Measurements from ENCODE around the gene NAT9. TPM values are rescaled to one million over a fixed set of nuclear protein-coding genes. Genes with fewer than 3 reads are reported as not detected.

Gene NAT9
- total and polyA plus RNA-seq, 2 donors (not counting 1 experiment from before 2014, with no cell fraction given) = 66.6 to 73.6 TPM

GRCh38 chr17:74780443-74781238 is 4.5 kb upstream of the NAT9 start:
- no peak overlapping the region for H3K9ac ChIP-seq (ENCODE audit: low read length)

More at GRCh38 chr17:74780443-74781238, 4.5 kb upstream of the NAT9 start:
- Histone ChIP-seq H2AFZ (ENCODE audit: insufficient read depth, low read depth, low read length, poor library complexity, severe bottlenecking) (no peak overlapping the region), H3K79me2 (ENCODE audit: control insufficient read depth, insufficient read depth, low read length) (peaks cover 31% of the 10 kb centered on the region), H4K20me1 (ENCODE audit: control insufficient read depth, insufficient read depth, low read length, poor library complexity, severe bottlenecking) (peaks cover 43% of the 10 kb centered on the region), H3K9me3 (ENCODE audit: control extremely low read depth in 1 of 3, control insufficient read depth in 2 of 3, insufficient read depth in 1 of 3, low read length in 2 of 3) (no peaks in the 10 kb centered on the region), H3K27me3 (replicated peaks in 1 of 4; ENCODE audit: control extremely low read depth in 1 of 4, control insufficient read depth in 3 of 4, insufficient read depth in 4 of 4, low read length in 3 of 4) (no peaks in the 10 kb centered on the region), H3K27ac (ENCODE audit: low read length in 2 of 2) (peak overlapping the region; percentile 61 to 81), H3K4me3 (ENCODE audit: control extremely low read depth in 1 of 5, extremely low read depth in 1 of 5, insufficient read depth in 1 of 5, low read depth in 2 of 5, low read length in 4 of 5) (no peak overlapping the region), H3K36me3 (replicated peaks in 1 of 2; ENCODE audit: control extremely low read depth in 1 of 2, control insufficient read depth in 1 of 2, extremely low read depth in 1 of 2, insufficient read depth in 2 of 2, low read length in 1 of 2) (peaks cover 0 to 8% of the 10 kb centered on the region in 2 experiments), H3K4me1 (ENCODE audit: control insufficient read depth in 2 of 2, insufficient read depth in 2 of 2, low read length in 2 of 2) (peaks cover 44 to 64% of the 10 kb centered on the region in 2 donors), H3K4me2 (replicated peaks; ENCODE audit: low read depth, low read length, poor library complexity, severe bottlenecking) (peak overlapping the region; percentile 43)
- Mint-ChIP-seq H3K27me3 (no peaks in the 10 kb centered on the region), H3K4me3 (peak overlapping the region; percentile 73), H3K27ac (peak overlapping the region; percentile 93), H3K4me1 (peaks cover 75% of the 10 kb centered on the region), H3K9me3 (ENCODE audit: insufficient read depth) (no peaks in the 10 kb centered on the region)
- TF ChIP-seq EZH2 (IDR thresholded peaks at IDR 0.05; ENCODE audit: borderline replicate concordance, insufficient read depth, low read depth, low read length, poor library complexity, severe bottlenecking) = no peak
- TF ChIP-seq, protein P1, sequence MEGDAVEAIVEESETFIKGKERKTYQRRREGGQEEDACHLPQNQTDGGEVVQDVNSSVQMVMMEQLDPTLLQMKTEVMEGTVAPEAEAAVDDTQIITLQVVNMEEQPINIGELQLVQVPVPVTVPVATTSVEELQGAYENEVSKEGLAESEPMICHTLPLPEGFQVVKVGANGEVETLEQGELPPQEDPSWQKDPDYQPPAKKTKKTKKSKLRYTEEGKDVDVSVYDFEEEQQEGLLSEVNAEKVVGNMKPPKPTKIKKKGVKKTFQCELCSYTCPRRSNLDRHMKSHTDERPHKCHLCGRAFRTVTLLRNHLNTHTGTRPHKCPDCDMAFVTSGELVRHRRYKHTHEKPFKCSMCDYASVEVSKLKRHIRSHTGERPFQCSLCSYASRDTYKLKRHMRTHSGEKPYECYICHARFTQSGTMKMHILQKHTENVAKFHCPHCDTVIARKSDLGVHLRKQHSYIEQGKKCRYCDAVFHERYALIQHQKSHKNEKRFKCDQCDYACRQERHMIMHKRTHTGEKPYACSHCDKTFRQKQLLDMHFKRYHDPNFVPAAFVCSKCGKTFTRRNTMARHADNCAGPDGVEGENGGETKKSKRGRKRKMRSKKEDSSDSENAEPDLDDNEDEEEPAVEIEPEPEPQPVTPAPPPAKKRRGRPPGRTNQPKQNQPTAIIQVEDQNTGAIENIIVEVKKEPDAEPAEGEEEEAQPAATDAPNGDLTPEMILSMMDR (IDR thresholded peaks at IDR 0.05) = peak; percentile 36
- intact Hi-C loops (cut with micrococcal nuclease) = no loop called here
- DNase-seq (peak; percentile 55), ATAC-seq (ENCODE audit: low read depth) (no peak)
- 34% methylated on average over 4 of the region's 7 CpGs for WGBS (ENCODE audit: insufficient coverage)
- ChIA-PET CTCF (interaction anchor here (0.7 to 7.1 kb wide), 14 partner anchors 8 to 214 kb away, joined by 3 to 41 read pairs (median 9); partner anchors contain the start of genes CD300H and RAB37), POLR2A (interaction anchor here (1.2 to 1.3 kb wide), 2 partner anchors 38 to 123 kb away, joined by 3 to 6 read pairs; no protein-coding TSS in a partner anchor)

Data from B cell (primary cell).